Psoas muscle (tissue), 8 donors: ENCODE results near the gene SLC39A10. TPM values are rescaled to one million over a fixed set of nuclear protein-coding genes. Genes with fewer than 3 reads are reported as not detected.

Experiments used
- ATAC-seq, 4 donors: fragments of 200-7000 bp; cut with Tn5 transposase; one replicate each; pipeline ENCODE4 v1.9.1; 2020; ENCODE audit warnings: moderate library complexity in 3 of 4, mild to moderate bottlenecking in 2 of 4
- DNase-seq, 2 donors: peaks; one replicate each; pipeline ENCODE4 v3.0.0-alpha.2; 2020
- H3K27ac ChIP-seq: fragments of 200-600 bp; one replicate; pipeline ENCODE4 v1.8.0; 2022
- H3K27me3 ChIP-seq, 3 donors: fragments of 200-600 bp in 1 of 3; one replicate each; pipeline versions ENCODE4 v1.6.1 to v1.8.0; 2013 to 2022; ENCODE audit warnings: low read length in 2 of 3, mild to moderate bottlenecking in 2 of 3, moderate library complexity in 1 of 3; ENCODE audit not compliant: insufficient read depth in 3 of 3
- H3K36me3 ChIP-seq, 2 donors: fragments of 200-600 bp in 1 of 2; one replicate each; pipeline versions ENCODE4 v1.6.1 to v1.8.0; 2013 to 2022; ENCODE audit warnings: low read depth in 1 of 2, mild to moderate bottlenecking in 1 of 2, moderate library complexity in 1 of 2; ENCODE audit not compliant: insufficient read depth in 1 of 2
- H3K4me1 ChIP-seq: fragments of 200-600 bp; one replicate; pipeline ENCODE4 v1.8.0; 2022
- H3K4me3 ChIP-seq: fragments of 200-600 bp; one replicate; pipeline ENCODE4 v1.8.0; 2022; ENCODE audit warnings: mild to moderate bottlenecking
- H3K9me3 ChIP-seq: fragments of 200-600 bp; one replicate; pipeline ENCODE4 v1.8.0; 2022
- WGBS, 3 donors: extraction: QIAGEN DNeasy Blood & Tissue Kit; methylation state at CpG; one replicate each; pipeline versions ENCODE4 v1.1.6 to v1.1.7; 2013; 5-methylcytosine and 5-hydroxymethylcytosine counted together
- intact Hi-C, 2 donors: fragments of 100-400 bp; cut with DNase I; formaldehyde crosslinking; loops; one replicate each; pipeline versions ENCODE4 v1.11.0 to v1.14.2; 2022
- polyA plus RNA-seq, 3 donors: library from polyadenylated mRNA; stranded (reverse); fragments of 200-250 nt; gene quantifications; one replicate each; pipeline ENCODE4 v1.2.3, GENCODE V29; 2013
- total RNA-seq, 4 donors: library from RNA; stranded (reverse); fragmentation: NEBNext Ultra II Directional in 2 of 4; extraction: Animal tissue kit (Norgen Biotek cat#: 25700) in 2 of 4; gene quantifications; one replicate each; pipeline versions ENCODE4 v1.2.1 to v1.2.4, GENCODE V29; 2021 to 2023
- TF ChIP-seq, protein P1 (sequence below): fragments of 200-600 bp; IDR thresholded peaks from one replicate; pipeline ENCODE4 v1.8.0; 2022; ENCODE audit warnings: antibody characterized with exemption
- donor health status: healthy with polysubstance abuse.
- donor health status: DM: no; HTN: no; CAD: no; lungs with moderate emphysema.
- donor health status: Bipolar disorder and iron deficiency.
- donor health status: healthy.
- donor health status: DM: yes; HTN: yes; CAD: no.
- donor health status: DM: no; HTN: no; CAD: no.
- donor health status: DM: no; HTN: no; CAD: no.
- donor health status: DM: yes; HTN: yes; CAD: no.

SLC39A10 gene
- total and polyA plus RNA-seq, 7 donors, result 0.98 to 7.7 (median 3.8) TPM

GRCh38 chr2:195756218-195756942, 99.4 kb downstream of the SLC39A10 start:
- Histone ChIP-seq H3K4me1 (no peaks in the 10 kb centered on the region), H3K36me3 (no peaks in the 10 kb centered on the region), H3K27me3 (no peaks in the 10 kb centered on the region), H3K27ac (no peak overlapping the region), H3K9me3 (no peaks in the 10 kb centered on the region), H3K4me3 (no peak overlapping the region)
- intact Hi-C loops, result no loop called here
- ATAC-seq, result no peak
- no peak for DNase-seq
- TF ChIP-seq, protein P1, sequence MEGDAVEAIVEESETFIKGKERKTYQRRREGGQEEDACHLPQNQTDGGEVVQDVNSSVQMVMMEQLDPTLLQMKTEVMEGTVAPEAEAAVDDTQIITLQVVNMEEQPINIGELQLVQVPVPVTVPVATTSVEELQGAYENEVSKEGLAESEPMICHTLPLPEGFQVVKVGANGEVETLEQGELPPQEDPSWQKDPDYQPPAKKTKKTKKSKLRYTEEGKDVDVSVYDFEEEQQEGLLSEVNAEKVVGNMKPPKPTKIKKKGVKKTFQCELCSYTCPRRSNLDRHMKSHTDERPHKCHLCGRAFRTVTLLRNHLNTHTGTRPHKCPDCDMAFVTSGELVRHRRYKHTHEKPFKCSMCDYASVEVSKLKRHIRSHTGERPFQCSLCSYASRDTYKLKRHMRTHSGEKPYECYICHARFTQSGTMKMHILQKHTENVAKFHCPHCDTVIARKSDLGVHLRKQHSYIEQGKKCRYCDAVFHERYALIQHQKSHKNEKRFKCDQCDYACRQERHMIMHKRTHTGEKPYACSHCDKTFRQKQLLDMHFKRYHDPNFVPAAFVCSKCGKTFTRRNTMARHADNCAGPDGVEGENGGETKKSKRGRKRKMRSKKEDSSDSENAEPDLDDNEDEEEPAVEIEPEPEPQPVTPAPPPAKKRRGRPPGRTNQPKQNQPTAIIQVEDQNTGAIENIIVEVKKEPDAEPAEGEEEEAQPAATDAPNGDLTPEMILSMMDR, result no peak
- 82 to 83% (median 82%) methylated on average over 7 of the region's 7 CpGs for whole genome bisulfite sequencing, 3 donors

DNA sequence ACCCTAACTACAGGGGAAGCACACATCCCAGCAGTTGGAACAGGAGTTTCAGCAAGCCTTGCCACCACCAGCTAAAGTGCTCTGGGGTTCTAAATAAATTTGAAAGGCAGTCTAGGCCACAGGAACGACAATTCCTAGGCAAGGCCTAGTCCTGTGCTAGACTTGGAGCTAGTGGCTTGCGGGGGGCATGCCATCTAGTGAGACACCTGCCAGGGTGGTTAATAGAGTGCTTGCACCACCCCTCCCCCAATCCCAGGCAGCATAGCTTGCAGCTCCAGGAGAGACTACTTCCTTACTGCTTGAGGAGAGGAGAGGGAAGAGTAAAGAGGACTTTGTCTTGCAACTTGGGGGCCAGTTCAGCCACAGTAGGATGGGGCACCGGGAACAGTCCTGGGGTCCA, 101.8 kb downstream of the SLC39A10 start:
- Histone ChIP-seq H3K4me3 (no peak overlapping the region), H3K9me3 (peaks cover 2% of the 10 kb centered on the region), H3K36me3 (no peaks in the 10 kb centered on the region), H3K4me1 (no peaks in the 10 kb centered on the region), H3K27ac (no peak overlapping the region), H3K27me3 (no peaks in the 10 kb centered on the region)
- DNase-seq (no peak), ATAC-seq (no peak)
- WGBS, 3 donors, result 85 to 94% (median 92%) methylated on average over 3 of the region's 3 CpGs
- intact Hi-C loops, result no loop called here
- TF ChIP-seq, protein P1, result no peak

DNA sequence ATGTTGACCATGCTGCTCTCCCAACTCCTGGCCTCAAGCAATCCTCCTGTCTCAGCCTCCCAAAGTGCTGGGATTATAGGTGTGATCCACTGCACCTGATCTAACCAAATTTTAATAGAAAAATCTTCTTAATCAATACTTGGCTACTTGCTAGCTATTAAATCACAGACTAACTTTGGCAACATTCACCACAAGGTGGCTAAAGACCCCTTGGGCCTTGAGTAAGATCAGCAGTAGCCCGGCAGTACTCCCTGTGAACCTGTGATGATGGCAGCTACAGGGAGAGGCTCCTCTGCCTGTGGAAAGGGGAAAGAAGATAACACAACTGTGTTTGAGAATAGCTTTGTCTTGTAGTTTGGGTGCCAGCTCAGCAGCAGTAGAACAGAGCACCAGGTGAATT, 102.9 kb downstream of the SLC39A10 start:
- H3K4me3 ChIP-seq, result no peak overlapping the region
- WGBS, 3 donors, result 93 to 95% (median 94%) methylated on average over 1 of the region's 1 CpG
- TF ChIP-seq, protein P1, result no peak
- no peaks in the 10 kb centered on the region for H3K4me1 ChIP-seq
- H3K27me3 ChIP-seq, result no peaks in the 10 kb centered on the region
- DNase-seq, result no peak
- intact Hi-C loops, result no loop called here
- ATAC-seq, result no peak
- no peaks in the 10 kb centered on the region for H3K36me3 ChIP-seq
- no peak overlapping the region for H3K27ac ChIP-seq
- peaks cover 4% of the 10 kb centered on the region for H3K9me3 ChIP-seq

DNA sequence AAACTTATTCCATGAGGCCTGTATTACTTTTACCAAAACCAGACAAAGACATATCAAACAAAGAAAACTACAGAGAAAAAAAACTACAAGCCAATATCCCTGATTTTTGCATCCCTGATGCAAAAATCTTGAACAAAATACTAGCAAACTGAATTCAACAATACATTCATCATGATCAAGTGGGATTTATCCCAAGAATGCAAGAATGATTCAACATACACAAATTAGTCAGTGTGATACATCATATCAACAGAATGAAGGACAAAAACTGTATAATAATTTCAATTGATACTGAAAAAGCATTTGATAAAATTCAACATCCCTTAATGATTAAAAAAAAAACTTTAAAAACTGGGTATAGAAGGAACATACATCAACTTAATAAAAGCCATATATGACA, 106.8 kb downstream of the SLC39A10 start:
- Histone ChIP-seq H3K4me1 (no peaks in the 10 kb centered on the region), H3K27me3 (no peaks in the 10 kb centered on the region), H3K36me3 (no peaks in the 10 kb centered on the region), H3K9me3 (peaks cover 9% of the 10 kb centered on the region), H3K27ac (no peak overlapping the region), H3K4me3 (no peak overlapping the region)
- intact Hi-C loops, result no loop called here
- ATAC-seq (no peak), DNase-seq (no peak)
- TF ChIP-seq, protein P1, result no peak

- ATAC-seq, result no peak
- Histone ChIP-seq H3K4me1 (no peaks in the 10 kb centered on the region), H3K27me3 (no peaks in the 10 kb centered on the region), H3K27ac (no peak overlapping the region), H3K4me3 (no peak overlapping the region), H3K9me3 (peaks cover 9% of the 10 kb centered on the region), H3K36me3 (no peaks in the 10 kb centered on the region)
- intact Hi-C loops, result no loop called here
- DNase-seq, result no peak
- WGBS, 3 donors, result 100% methylated on average over 1 of the region's 1 CpG
- TF ChIP-seq, protein P1, result no peak
These were observed 109.7 kb downstream of the SLC39A10 start for GRCh38 chr2:195766691-195767090.
